GM19438 (cell line): ENCODE results near the gene PI16.
A peak's percentile ranks its signal among the peaks of the same experiment; 100 is the strongest.

Source experiments
- ATAC-seq: cut with Tn5 transposase; IDR thresholded peaks from one replicate; pipeline ENCODE4 v1.9.1; 2021; ENCODE audit warnings: low read depth; ENCODE audit not compliant: unreplicated experiment

The PI16 gene, protein sequence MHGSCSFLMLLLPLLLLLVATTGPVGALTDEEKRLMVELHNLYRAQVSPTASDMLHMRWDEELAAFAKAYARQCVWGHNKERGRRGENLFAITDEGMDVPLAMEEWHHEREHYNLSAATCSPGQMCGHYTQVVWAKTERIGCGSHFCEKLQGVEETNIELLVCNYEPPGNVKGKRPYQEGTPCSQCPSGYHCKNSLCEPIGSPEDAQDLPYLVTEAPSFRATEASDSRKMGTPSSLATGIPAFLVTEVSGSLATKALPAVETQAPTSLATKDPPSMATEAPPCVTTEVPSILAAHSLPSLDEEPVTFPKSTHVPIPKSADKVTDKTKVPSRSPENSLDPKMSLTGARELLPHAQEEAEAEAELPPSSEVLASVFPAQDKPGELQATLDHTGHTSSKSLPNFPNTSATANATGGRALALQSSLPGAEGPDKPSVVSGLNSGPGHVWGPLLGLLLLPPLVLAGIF

DNA sequence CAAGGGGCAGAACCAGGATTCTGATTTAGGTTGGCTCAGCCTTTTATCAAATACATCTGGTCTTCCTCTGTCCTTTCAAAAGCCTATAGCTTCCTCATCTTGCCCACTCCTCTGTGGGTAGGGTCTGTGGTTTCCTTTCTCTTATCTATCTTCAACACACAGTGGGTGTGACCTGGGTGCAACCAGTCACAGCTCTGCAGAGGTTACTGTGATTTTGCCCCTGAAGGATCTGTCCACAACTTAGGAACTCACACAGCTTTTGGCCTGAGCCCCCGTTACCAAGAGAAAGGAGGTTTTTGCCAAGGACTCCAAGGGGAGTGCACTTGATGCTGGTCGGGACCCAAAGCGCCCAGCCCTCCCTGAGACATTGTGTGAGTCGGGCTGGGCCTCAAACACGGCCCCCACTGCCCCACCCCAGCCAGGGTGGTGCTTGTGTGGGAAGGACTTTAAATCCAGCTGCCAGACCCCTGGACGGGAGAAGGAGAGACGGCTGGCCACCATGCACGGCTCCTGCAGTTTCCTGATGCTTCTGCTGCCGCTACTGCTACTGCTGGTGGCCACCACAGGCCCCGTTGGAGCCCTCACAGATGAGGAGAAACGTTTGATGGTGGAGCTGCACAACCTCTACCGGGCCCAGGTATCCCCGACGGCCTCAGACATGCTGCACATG, at the start of gene PI16:
Gene PI16 (plus strand): TSS at position 477 of the 670 bp plus-strand sequence. CDS start 23 bp downstream, at position 500.
- no peak for ATAC-seq

GRCh38 chr6:36904851-36905393, 49.6 kb upstream of the PI16 start:
- no peak for ATAC-seq

- ATAC-seq = no peak
These were observed 47.8 kb upstream of the PI16 start for GRCh38 chr6:36906539-36907325.

GRCh38 chr6:36907781-36908180, 46.8 kb upstream of the PI16 start:
- ATAC-seq = no peak

DNA sequence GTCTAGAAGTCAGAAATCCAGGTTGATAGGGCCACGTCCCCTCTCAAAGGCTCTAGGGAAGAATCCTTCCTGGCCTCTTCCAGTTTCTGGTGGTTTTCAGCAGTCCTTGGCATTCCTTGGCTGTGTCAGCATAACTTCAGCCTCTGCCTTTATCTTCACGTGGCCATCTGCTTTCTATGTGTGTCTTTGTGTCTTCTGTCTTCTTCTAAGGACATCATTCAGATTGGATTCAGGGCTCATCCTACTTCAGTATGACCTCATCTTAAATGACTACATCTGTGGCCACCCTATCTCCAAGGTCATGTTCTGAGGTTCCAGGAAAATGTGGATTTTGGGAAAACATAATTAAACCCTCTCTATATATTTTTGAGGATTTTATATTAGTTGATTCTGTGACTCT, 45.8 kb upstream of the PI16 start:
- ATAC-seq = no peak

DNA sequence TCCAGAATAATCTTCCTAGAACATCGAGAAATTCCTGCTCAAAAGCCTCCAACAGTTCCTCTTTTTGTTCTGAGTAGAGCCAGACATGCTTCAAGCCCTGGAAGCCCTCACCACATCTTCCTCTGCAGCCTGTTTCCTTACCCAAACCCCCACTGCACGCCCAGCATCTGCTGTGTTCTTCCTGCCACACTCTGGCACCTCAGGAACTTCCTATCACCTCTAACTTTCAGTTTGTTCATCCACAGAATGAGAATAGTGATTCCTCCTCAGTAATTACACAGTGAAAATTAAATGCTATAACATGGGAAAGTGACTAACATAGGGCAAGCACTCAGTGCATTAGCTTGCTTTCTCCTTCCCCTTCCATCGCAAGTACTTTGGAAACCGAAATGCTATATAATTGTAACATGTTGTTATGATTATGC, 42.5 kb upstream of the PI16 start:
- no peak for ATAC-seq

GRCh38 chr6:36912586-36912985, 42.0 kb upstream of the PI16 start:
- ATAC-seq = peak; percentile 89

- ATAC-seq = no peak
These were observed 41.5 kb upstream of the PI16 start for GRCh38 chr6:36913082-36913481.

GRCh38 chr6:36914227-36914794, 40.2 kb upstream of the PI16 start:
- ATAC-seq = no peak

GRCh38 chr6:36915599-36915998, 38.9 kb upstream of the PI16 start:
- no peak for ATAC-seq

DNA sequence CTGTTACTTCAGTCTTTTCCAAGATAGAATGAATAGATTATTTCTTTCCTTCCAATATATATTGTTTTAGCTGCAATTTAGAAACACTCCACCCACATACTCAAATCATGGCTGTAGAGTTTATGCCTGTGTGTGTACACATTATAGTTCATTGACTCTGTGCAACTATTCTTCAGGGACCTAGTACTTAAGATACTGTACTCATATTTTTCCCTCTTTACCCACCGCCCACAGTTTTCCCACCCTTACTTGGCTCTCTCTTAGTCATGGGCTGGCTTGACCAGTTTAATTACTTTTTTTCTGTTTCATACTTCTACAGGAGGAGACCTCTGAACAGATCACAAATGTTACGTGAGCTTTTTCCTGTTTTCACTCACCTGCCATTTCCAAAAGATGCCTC, 38.4 kb upstream of the PI16 start:
- no peak for ATAC-seq

GRCh38 chr6:36917541-36918193, 36.9 kb upstream of the PI16 start:
- no peak for ATAC-seq

DNA sequence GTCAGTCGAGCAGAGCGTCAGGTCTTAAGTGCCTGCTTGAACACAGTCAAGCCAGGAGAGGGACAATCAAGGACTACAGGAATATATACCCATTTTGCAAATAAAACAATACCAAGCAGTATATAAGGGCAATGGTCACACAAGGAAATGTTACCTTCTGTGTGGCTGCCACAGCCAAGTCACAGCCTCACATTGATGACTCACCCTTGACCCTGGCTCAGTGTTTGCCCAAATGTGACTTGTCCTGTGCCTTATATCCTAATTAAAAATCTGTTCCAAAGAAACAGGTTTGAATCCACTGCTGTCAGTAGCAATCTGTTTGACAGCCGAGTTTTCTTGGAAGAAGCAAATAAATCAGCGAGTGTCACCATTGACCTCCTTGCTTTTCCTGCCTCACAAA, 34.5 kb upstream of the PI16 start:
- ATAC-seq = no peak

GRCh38 chr6:36920546-36920945, 34.0 kb upstream of the PI16 start:
- ATAC-seq = no peak

DNA sequence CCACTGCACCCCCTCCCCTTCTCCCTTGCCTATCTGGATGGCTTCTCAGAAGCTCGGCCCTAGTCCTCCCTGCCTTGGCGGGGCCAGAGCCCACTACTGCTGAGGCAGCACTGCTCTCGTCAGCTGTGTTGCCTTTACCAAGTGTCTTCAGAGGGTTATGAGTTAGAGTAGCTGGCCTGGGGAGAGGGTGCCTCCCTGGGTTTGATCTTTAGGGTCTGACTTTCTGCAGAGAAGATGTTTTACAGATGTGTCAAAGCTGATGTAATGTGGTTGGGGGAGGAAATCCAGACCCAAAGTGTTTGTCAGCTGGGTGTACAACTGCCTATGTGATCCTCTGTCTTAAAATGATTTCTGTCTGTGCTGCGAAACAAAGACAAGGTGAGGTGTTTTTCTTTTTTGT, 30.4 kb upstream of the PI16 start:
- ATAC-seq = no peak

GRCh38 chr6:36924778-36925374, 29.7 kb upstream of the PI16 start:
- no peak for ATAC-seq

DNA sequence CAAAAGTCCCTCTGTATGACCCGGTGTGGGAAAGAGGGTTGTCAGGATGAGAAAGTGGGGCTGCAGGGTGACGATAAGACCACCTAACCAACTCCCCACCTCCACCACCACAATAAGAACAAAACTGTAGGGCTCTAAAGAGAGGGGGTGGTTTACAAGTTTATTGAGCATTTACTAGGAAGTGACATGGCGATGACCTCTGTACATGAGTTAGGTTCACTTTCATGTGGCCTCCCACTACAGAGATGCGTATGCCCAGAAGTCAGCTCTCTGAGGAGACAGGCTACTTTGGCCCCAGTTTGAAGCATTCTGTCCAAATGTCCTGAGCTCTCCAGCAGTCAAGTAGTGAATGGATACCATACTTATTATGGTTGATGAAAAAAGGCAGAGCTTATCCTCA, 28.7 kb upstream of the PI16 start:
- ATAC-seq = no peak

DNA sequence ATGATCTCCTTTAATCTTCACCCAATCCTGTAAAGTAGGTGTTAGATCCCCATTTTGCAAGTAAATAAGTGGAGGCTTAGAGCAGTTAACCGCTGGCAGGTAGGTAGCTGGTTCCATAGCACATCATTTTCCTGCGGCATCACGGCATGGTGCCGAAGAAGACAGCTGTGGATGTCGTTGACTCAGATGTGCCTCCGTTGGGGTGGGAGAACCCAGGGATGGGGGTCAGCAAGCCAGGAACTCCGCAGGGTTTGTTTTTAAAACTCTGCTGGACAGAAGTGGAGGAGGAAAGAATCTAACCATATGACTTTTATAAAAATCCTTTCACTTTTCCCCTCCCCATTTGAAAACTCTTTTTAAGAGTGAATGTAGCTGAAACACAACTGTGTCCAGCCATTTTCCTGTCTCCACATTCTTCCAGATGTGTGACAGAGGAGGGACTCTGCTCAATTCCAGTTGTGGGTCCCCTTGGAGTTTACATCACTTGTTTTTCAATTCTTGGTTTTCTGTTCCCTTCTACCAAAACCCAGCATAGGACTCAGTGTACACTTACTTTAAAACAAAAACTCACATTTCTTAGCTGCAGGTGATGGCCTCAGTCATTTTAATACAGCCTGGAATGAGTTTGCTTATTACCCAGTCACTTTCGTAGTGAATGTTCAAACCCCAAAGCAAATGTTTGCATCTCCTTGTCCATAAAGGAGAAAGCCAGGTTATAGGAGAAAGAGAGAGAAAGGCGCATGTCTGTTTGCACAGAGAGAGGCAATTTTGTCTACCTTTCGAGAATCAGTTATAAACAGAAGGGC, 27.6 kb upstream of the PI16 start:
- ATAC-seq = no peak
